SK-N-SH treated with all-trans-retinoic acid at 6 μM for 48 hours (cell line): ENCODE data around the gene P2RY6.
"Not testable (repeated sequence)": the region's sequence is repeated elsewhere in the genome, so short reads cannot be mapped to it uniquely, and the experiment has no call there.

ENCODE experiments used
- ATAC-seq: fragments of 200-7000 bp; cut with Tn5 transposase; 3 replicates; pipeline ENCODE4 v1.9.1; 2020; ENCODE audit warnings: mild to moderate bottlenecking, moderate library complexity
- BACH2 ChIP-seq: fragments of 250-450 bp; sonication (Bioruptor Pico); IDR thresholded peaks from 2 replicates; pipeline ENCODE4 v1.9.0; 2021; ENCODE audit warnings: mild to moderate bottlenecking, borderline replicate concordance
- ESRRG ChIP-seq: fragments of 250-450 bp; sonication (Bioruptor Pico); IDR thresholded peaks from 2 replicates; pipeline ENCODE4 v1.6.1; 2021; ENCODE audit warnings: mild to moderate bottlenecking
- GLIS3 ChIP-seq: fragments of 250-450 bp; sonication (Bioruptor Pico); IDR thresholded peaks from 2 replicates; pipeline ENCODE4 v1.5.0; 2020; ENCODE audit warnings: mild to moderate bottlenecking, moderate library complexity
- ISL1 ChIP-seq: fragments of 250-450 bp; sonication (Bioruptor Pico); IDR thresholded peaks from 2 replicates; pipeline ENCODE4 v2.1.2; 2022; ENCODE audit warnings: mild to moderate bottlenecking, moderate library complexity
- RARB ChIP-seq: fragments of 250-450 bp; sonication (Bioruptor Pico); IDR thresholded peaks from 2 replicates; pipeline ENCODE4 v1.8.0; 2021; ENCODE audit warnings: mild to moderate bottlenecking, moderate library complexity
- SNAI2 ChIP-seq: fragments of 250-450 bp; sonication (Bioruptor Pico); IDR thresholded peaks from 2 replicates; pipeline ENCODE4 v1.5.0; 2020; ENCODE audit warnings: mild to moderate bottlenecking, moderate library complexity
- TCF4 ChIP-seq: fragments of 250-450 bp; sonication (Bioruptor Pico); IDR thresholded peaks from 2 replicates; pipeline ENCODE4 v1.8.0; 2021; ENCODE audit warnings: mild to moderate bottlenecking, moderate library complexity, borderline replicate concordance
- TOX ChIP-seq: fragments of 250-450 bp; sonication (Bioruptor Pico); IDR thresholded peaks from 2 replicates; pipeline ENCODE4 v1.8.0; 2021; ENCODE audit warnings: mild to moderate bottlenecking, moderate library complexity, borderline replicate concordance
- ZC3H10 ChIP-seq: fragments of 250-450 bp; sonication (Bioruptor Pico); IDR thresholded peaks from 2 replicates; pipeline ENCODE4 v1.5.1; 2021; ENCODE audit warnings: mild to moderate bottlenecking, moderate library complexity
- ZFP3 ChIP-seq: fragments of 250-450 bp; sonication (Bioruptor Pico); IDR thresholded peaks from 2 replicates; pipeline ENCODE4 v1.5.0; 2020; ENCODE audit warnings: mild to moderate bottlenecking, moderate library complexity
- ZFP30 ChIP-seq: fragments of 450-650 bp; formaldehyde crosslinking; IDR thresholded peaks from 2 replicates; pipeline ENCODE4 v1.5.0; 2022; ENCODE audit warnings: mild to moderate bottlenecking, moderate library complexity
- ZNF565 ChIP-seq: fragments of 450-650 bp; formaldehyde crosslinking; conservative IDR thresholded peaks from 2 replicates; pipeline ENCODE4 v1.5.0; 2020; ENCODE audit warnings: low read depth, mild to moderate bottlenecking, moderate library complexity
- ZNF70 ChIP-seq: fragments of 450-650 bp; formaldehyde crosslinking; IDR thresholded peaks from 2 replicates; pipeline ENCODE4 v1.5.0; 2020; ENCODE audit warnings: mild to moderate bottlenecking, moderate library complexity
- ZNF8 ChIP-seq: fragments of 450-650 bp; formaldehyde crosslinking; IDR thresholded peaks from 2 replicates; pipeline ENCODE4 v1.5.0; 2020; ENCODE audit warnings: mild to moderate bottlenecking, moderate library complexity
- TF ChIP-seq, protein P1 (sequence below): fragments of 250-450 bp; sonication (Bioruptor Pico); IDR thresholded peaks from 2 replicates; pipeline ENCODE4 v1.5.1; 2021; ENCODE audit warnings: mild to moderate bottlenecking, moderate library complexity
- TF ChIP-seq, protein P2 (sequence below): fragments of 250-450 bp; sonication (Bioruptor Pico); IDR thresholded peaks from 2 replicates; pipeline ENCODE4 v1.8.0; 2020; ENCODE audit warnings: mild to moderate bottlenecking, moderate library complexity, borderline replicate concordance
- TF ChIP-seq, protein P3 (sequence below): fragments of 250-450 bp; sonication (Bioruptor Pico); IDR thresholded peaks from 2 replicates; pipeline ENCODE4 v1.5.0; 2020; ENCODE audit warnings: mild to moderate bottlenecking, moderate library complexity
- TF ChIP-seq, protein P4 (sequence below): fragments of 250-450 bp; sonication (Bioruptor Pico); IDR thresholded peaks from 2 replicates; pipeline ENCODE4 v1.8.0; 2021; ENCODE audit warnings: low read depth, mild to moderate bottlenecking, moderate library complexity, borderline replicate concordance

The P2RY6 gene

DNA sequence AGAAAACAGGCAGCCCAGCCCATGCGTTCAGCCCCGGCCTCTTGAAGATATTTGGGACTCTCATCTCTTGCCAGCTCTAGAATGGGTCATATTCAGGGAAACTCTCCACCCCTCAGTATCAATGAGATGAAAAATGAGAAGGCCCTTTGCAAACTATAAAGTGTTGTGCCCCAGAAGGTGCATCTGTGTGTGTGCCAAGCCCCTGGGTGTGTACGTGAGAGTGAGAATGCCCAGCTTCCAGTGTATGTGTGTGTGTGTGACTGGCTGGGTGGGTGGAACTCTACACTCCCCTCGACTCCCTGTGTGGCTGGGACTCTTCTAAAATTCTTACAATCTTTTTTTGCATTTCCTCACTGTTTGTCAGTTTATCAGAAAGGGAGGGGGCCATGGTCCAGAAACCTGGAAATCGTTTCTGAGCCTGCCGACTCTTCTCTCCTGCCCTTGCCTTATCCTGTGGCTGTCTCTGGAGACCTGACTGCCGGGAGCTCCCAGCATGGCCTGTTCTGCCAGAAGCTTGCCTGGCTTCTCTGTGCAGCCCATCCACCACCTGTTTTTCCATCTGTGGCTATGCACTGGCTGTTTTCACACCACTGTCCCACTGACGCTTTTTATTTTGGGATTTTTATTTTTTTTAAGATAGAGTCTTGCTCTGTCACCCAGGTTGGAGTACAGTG lies 1.2 kb downstream of the P2RY6 start:
- TF ChIP-seq SNAI2 (CRISPR knock-in tag) (no peak), ISL1 (CRISPR knock-in tag) (no peak), ZNF70 (CRISPR knock-in tag) (no peak)
- TF ChIP-seq, protein P1, sequence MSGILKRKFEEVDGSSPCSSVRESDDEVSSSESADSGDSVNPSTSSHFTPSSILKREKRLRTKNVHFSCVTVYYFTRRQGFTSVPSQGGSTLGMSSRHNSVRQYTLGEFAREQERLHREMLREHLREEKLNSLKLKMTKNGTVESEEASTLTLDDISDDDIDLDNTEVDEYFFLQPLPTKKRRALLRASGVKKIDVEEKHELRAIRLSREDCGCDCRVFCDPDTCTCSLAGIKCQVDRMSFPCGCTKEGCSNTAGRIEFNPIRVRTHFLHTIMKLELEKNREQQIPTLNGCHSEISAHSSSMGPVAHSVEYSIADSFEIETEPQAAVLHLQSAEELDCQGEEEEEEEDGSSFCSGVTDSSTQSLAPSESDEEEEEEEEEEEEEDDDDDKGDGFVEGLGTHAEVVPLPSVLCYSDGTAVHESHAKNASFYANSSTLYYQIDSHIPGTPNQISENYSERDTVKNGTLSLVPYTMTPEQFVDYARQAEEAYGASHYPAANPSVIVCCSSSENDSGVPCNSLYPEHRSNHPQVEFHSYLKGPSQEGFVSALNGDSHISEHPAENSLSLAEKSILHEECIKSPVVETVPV (CRISPR knock-in tag): no peak
- TF ChIP-seq, protein P2, sequence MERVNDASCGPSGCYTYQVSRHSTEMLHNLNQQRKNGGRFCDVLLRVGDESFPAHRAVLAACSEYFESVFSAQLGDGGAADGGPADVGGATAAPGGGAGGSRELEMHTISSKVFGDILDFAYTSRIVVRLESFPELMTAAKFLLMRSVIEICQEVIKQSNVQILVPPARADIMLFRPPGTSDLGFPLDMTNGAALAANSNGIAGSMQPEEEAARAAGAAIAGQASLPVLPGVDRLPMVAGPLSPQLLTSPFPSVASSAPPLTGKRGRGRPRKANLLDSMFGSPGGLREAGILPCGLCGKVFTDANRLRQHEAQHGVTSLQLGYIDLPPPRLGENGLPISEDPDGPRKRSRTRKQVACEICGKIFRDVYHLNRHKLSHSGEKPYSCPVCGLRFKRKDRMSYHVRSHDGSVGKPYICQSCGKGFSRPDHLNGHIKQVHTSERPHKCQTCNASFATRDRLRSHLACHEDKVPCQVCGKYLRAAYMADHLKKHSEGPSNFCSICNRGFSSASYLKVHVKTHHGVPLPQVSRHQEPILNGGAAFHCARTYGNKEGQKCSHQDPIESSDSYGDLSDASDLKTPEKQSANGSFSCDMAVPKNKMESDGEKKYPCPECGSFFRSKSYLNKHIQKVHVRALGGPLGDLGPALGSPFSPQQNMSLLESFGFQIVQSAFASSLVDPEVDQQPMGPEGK (CRISPR knock-in tag): no peak
- ATAC-seq: no peak

DNA sequence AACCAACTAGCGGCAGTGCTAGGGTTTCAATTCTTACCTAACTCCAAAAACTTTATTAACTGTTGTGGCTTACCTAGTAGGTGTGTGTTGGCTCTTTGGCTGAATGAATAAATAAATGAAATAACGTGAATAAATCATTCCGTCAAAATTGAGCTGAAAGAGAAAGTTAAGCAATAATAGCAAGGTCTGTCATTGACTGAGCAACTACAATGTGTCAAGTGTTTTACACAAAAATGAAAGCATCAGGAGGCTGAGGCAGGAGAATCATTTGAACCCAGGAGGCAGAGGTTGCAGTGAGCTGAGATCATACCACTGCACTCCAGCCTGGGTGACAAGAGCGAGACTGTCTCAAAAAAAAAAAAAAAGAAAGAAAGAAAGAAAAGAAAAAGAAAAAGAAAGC lies 2.1 kb downstream of the P2RY6 start:
- not testable (repeated sequence) for ATAC-seq

DNA sequence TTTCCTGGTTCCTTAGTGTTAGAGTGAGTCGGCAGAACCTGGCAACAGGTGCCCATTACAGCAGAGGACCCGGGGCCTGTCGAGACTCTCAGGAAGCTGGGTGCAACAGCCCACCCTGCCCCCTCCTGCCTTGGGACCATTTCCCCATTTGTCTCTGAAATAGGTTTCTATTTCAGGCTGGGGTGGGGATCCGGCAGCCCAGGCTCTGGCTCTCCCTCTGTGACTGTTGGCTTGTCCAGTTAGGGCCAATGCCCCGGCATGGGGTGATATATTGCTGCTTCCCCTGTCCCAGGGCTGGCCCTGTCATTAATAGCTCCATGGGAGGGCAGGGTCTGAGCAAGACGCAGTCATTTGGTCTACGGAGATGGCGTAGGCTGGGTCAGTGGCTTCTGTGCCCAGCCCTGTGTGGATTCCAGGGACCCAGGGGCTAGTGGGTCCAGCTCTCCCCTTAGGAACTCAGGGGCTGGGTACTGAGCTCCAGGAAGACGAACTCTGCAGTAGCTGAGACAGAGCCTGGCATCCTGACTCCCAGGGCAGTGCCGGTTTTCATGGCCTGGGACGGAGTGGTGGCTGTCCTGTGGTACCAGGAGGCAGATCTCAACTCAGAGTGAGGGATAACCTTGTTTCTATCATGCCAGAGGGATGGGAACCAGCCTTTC lies 2.7 kb downstream of the P2RY6 start:
- TF ChIP-seq TCF4 (CRISPR knock-in tag) (no peak), GLIS3 (no peak), ZFP30 (no peak), RARB (CRISPR knock-in tag) (no peak), ZNF565 (CRISPR knock-in tag) (no peak)
- TF ChIP-seq, protein P1 (CRISPR knock-in tag): no peak
- no peak for ATAC-seq

DNA sequence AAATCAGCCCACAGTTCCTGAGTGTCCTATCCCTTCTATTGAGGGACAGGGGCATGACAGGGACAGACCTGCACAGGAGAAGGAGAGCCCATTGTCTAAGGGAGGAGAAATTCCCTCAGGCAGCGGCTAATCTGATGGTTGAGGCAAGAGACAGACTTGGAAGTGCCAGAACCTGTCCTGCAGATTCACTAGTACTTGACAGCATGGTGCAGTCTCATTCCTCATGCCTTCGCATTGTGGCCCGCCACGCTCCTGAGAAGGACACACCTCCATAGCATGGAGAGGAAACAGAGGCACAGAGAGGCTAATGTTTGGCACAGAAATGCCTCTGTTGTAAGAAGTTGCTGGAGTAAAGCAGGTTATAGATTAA lies 3.2 kb downstream of the P2RY6 start:
- TF ChIP-seq ESRRG (CRISPR knock-in tag) (no peak), TCF4 (CRISPR knock-in tag) (no peak), SNAI2 (CRISPR knock-in tag) (no peak), ZFP30 (no peak), TOX (CRISPR knock-in tag) (no peak), RARB (CRISPR knock-in tag) (no peak), ZFP3 (CRISPR knock-in tag) (no peak), ZNF8 (CRISPR knock-in tag) (no peak), ZNF565 (CRISPR knock-in tag) (no peak), BACH2 (no peak), ISL1 (CRISPR knock-in tag) (no peak), ZC3H10 (CRISPR knock-in tag) (no peak), GLIS3 (no peak)
- TF ChIP-seq, protein P3, sequence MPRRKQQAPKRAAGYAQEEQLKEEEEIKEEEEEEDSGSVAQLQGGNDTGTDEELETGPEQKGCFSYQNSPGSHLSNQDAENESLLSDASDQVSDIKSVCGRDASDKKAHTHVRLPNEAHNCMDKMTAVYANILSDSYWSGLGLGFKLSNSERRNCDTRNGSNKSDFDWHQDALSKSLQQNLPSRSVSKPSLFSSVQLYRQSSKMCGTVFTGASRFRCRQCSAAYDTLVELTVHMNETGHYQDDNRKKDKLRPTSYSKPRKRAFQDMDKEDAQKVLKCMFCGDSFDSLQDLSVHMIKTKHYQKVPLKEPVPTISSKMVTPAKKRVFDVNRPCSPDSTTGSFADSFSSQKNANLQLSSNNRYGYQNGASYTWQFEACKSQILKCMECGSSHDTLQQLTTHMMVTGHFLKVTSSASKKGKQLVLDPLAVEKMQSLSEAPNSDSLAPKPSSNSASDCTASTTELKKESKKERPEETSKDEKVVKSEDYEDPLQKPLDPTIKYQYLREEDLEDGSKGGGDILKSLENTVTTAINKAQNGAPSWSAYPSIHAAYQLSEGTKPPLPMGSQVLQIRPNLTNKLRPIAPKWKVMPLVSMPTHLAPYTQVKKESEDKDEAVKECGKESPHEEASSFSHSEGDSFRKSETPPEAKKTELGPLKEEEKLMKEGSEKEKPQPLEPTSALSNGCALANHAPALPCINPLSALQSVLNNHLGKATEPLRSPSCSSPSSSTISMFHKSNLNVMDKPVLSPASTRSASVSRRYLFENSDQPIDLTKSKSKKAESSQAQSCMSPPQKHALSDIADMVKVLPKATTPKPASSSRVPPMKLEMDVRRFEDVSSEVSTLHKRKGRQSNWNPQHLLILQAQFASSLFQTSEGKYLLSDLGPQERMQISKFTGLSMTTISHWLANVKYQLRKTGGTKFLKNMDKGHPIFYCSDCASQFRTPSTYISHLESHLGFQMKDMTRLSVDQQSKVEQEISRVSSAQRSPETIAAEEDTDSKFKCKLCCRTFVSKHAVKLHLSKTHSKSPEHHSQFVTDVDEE (CRISPR knock-in tag): no peak
- TF ChIP-seq, protein P4, sequence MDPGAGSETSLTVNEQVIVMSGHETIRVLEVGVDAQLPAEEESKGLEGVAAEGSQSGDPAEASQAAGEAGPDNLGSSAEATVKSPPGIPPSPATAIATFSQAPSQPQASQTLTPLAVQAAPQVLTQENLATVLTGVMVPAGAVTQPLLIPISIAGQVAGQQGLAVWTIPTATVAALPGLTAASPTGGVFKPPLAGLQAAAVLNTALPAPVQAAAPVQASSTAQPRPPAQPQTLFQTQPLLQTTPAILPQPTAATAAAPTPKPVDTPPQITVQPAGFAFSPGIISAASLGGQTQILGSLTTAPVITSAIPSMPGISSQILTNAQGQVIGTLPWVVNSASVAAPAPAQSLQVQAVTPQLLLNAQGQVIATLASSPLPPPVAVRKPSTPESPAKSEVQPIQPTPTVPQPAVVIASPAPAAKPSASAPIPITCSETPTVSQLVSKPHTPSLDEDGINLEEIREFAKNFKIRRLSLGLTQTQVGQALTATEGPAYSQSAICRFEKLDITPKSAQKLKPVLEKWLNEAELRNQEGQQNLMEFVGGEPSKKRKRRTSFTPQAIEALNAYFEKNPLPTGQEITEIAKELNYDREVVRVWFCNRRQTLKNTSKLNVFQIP: no peak
- TF ChIP-seq, protein P1 (CRISPR knock-in tag): no peak
- TF ChIP-seq, protein P2 (CRISPR knock-in tag): no peak
- TF ChIP-seq, all 23 proteins: peak for 0
- ATAC-seq: no peak
